HG03139 (cell line): ENCODE measurements around the gene PIK3CD.
"Not testable (repeated sequence)": the region's sequence is repeated elsewhere in the genome, so short reads cannot be mapped to it uniquely, and the experiment has no call there.

ENCODE experiments used
- ATAC-seq: cut with Tn5 transposase; IDR thresholded peaks from one replicate; pipeline ENCODE4 v1.9.1; 2021; ENCODE audit not compliant: unreplicated experiment

Gene PIK3CD

DNA sequence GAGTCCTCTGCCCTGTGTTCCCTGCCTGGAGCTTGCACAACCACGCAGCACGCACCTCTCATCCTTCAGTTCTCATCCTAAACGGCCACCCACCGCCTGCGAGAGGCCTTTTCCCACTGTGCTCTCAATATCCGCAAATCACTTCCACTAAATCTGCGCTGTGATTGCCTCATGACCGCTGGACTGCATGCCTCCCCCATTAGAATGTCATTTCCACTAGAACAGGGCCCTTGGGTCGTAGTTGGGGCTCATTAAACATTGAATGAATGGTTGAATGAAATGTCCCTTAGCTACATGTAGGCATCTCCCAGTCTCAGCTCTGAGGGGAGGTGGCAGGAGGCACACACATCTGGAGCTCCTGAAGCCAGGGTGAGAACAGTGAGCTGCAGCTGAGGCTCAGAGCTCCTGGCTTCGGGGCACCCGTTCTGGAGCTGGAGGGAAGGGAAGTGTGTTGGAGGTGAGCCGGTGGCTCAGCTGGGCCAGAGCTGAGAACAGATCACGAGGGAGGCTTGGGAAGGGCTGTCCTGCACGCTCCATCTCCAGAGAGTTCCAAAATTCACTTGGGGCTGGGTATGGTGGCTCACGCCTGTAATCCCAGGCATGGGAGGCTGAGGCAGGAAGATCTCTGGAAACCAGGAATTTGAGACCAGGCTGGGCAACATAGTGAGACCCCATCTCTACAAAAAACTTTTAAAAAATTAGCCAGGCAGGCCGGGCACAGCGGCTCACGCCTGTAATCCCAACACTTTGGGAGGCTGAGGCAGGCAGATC is 32.4 kb upstream of the PIK3CD start:
- ATAC-seq: no peak

DNA sequence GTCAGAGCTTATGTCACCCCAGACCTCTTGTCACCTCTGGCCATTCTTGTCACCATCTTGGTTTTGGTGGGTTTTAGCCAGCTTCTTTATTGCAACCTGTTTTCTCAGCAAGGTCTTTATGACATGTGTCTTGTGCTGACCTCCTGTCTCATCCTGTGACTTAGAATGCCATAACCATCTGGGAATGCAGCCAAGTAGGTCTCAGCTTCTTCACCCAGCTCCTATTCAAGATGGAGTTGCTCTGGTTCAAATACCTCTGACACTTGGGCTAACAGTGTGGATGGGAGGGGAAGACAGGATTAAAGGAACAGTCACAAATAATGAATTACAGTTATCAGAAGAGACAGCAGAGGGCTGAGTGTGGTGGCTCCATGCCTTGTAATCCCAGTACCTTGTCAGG is 30.5 kb upstream of the PIK3CD start:
- ATAC-seq: no peak

DNA sequence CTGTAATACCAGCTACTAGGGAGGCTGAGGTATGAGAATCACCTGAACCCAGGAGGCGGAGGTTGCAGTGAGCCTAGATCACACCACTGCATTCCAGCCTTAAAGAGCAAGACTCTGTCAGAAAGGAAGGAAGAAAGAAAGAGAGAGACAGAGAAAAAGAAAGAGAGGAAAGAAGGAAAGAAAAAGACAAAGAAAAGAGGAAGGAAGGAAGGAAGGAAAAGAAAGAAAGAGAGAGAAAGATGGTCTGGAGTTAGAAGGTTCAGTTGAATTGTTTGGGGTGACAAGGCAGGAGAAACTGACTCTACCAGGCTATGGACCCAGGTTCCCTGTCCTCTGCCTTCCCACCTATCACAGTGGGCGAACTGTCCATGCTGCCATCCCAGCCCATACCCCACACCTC is 27.4 kb upstream of the PIK3CD start:
- ATAC-seq: no peak

DNA sequence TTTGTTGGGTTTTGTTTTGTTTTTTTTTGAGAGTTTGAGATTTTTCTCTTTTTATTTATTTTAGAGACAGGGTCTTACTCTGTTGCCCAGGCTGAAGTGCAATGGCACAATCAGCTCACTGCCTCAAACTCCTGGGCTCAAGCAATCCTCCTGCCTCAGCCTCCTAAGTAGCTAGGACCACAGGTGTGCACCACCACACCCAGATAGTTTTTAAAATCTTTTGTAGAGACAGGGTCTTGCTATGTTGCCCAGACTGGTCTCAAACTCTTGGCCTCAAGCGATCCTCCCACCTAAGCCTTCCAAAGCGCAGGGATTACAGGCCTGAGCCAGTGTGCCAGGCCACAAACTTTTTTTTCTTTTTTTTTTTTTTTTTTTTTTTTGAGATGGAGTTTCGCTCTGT is 26.5 kb upstream of the PIK3CD start:
- not testable (repeated sequence) for ATAC-seq

DNA sequence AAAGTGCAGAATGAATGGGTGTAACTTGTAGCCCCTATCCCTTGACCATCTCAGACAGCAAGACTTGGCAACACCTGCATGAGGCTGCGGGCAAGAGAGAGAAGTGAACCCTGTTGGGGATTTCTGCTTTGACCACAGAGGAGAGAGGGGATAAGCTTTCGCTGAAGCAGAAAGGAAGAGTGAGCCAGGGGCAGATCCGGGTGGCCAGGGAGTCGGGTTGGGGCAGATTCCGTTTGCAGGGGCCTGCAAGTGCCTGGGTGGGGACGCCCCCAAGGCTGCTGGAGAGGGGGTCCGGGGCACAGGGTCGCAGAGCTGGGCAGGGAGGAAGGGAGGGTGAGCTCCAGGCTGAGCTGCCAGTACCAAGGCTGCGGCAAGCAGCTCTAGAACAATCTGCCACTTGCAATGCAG is 25.3 kb upstream of the PIK3CD start:
- ATAC-seq: no peak

DNA sequence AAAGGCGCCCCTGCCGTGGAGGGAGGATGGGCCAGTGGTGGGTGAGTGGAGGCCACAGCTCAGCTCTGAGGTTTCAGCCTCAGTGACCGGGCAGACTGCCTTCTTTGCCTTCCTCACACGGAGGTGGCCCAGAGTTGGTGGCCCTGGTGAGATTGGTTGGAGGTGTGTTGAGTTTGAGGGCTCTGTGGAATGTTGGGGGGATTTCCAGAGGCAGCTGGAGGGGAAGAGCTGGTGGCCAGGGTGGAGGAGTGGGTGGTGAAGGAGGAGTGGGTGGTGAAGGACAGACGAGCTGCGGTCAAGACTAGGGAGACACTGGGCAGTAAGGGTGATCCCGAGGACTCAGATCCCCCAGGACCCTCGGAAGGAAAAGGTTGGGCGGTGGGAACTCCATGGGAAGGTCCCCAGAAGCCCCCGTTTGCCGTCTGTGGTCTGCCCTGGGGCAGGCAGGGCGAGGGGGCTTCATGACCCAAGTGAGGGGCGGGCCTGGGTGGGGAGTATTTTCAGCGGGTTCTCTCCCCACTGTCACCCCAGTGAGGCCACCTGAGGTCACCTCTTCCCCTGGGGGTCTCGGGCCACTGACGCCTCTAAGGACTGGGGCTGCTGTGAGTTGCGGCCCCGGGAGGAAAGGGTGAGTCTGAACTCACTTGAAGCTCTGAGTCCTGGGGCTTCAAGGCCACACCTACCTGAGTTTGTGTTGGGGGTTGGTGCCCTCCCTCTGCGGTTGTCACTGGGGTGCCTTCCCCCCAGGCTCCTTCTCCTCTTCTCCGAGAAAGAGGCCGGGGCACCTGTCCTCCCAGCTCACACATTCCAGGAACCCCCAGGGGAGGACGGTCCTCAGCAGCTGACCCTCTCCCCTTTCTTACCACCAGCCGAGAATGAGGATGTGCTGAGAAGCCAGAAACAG is 22.7 kb upstream of the PIK3CD start:
- no peak for ATAC-seq

DNA sequence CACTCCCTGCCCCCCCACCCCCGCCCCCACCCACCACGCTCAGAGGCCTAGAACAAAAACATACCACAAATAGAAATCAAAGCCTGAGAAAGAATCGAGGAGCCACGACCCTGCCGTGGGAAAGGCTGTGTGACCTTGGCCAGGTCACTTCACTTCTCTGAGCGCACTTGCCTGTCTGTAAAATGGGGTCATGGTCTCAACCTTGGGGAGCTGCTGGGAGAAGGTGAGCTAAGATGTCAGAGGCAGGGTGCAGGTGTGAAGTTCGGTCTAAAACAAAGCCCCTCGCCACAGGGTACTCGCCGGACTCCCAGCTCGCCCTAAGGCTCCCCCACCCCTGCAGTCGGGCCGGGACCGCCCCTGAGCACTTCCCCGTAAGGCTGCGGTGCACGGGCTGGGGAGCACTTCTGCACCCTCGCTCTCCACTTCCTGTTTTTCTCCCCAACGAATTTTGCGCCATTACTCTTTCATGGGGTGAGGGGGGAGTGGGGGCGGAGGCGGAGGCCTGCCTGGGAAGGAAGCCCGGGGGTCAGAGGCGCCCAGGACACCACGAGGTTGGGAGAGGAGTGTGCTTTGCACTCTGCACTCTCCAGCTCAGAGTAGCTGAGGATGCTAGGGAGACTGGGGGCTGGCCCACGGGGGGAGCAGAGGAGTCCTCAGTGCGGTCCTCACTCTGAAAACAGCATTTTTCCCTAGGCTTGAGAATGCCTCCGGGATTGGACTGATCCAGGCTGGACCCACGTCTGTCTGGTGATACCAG is 21.9 kb upstream of the PIK3CD start:
- no peak for ATAC-seq

DNA sequence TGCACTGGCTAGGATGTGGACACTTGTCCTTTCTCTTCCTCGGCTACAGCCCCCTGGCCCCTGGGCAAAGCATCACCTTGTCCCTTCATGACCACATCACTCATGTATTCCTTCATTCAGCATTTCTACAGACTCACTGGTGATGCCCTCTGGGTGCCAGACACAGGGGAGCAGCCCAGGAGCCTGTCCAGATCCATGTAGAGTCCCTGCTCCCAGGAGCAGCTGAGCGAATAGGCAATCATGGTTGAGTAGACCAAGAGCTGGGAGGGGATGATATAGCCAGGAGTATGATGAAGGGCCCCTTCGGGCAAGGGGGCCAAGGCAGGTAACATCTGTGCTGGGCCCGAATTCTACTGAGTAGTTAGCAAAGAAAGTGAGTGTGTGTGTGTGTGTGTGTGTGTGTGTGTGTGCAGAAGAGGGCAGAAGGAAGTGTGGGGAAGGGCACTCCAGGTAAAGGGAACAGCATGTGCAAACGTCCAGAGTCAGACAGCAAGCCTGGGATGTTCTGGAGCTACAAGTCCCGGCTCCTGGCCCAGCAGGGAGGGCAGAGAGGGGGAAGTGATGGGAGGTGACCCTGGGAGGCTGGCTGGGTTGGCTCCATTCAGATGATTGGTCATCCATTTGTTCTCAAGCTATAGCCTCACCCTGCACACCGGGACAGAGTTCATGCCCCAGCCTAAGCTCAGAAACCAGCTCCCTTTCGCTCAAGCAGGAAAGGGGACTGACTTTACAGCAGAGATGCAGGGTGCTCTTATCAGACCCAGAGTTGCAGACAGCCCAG is 21.0 kb upstream of the PIK3CD start:
- no peak for ATAC-seq

DNA sequence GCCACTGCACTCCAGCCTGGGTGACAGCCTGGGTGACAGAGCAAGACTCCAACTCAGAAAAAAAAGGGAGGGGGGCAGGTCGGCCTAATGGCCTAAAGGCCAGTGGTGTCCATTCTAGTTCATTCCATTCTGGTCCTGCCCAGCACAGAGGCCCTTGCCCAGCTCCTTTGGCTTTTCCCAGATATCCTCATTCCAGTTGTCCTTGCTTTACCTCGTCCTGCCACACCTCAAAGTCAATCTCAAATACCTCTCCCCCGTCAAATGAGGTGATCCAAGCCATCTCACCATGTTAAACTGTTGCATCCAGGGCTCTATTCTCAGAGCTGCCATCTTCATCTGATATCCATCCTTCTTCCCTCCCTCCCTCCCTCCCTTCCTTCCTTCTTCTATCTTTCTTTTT is 19.9 kb upstream of the PIK3CD start:
- no peak for ATAC-seq

DNA sequence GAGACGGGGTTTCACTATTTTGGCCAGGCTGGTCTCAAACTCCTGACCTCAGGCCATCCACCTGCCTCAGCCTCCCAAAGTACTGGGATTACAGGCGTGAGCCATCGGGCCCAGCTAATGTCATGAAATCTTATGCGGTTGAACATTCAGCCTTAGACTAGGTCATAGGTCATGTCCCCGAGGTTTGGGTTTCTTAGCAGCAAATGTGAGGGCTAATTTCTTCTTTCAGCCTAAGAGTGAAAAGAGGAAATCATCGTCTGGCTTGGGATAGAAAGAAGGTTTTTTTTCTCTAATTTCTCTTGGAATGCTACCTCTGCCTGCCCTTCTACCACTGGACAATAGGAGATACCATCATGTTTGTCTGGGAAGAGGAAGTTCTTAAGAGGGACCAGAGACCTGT is 18.0 kb upstream of the PIK3CD start:
- ATAC-seq: no peak

DNA sequence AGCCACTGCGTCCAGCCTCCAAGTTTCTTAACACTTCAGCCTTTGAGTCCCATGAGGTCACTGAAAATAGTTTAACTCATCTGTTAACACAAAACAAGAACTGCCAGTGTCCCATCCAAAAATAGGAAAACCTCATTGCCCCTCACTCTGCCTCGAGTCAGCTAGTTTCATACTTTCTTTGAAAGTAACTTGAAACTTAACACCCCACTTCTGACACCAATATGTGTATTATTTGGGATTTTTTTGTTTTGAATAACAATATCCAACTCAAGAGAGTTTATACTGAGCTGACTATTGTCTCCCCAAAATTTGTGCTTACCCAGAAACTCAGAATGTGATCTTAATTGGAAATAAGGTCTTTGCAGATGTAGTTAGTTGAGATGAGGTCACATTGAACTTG is 16.9 kb upstream of the PIK3CD start:
- ATAC-seq: no peak

DNA sequence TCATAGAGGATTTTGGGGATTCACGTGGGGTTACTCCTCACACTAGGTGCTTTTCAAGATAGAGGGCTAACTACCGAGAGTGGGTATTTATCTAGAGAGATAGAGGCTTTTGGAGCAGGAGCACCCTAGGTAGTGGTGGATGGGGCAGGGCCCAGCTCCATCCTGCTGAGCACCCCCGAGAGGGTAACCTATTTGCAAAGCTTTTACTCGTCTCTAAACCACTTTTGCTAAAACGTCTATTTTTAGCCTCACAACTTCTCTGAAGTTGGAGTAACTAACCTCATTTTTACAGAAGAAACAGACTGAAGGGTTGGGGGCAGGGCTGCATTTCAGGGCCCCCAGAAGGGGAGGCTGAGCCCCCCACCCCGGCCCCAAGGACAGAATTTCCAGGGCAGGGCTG is 12.3 kb upstream of the PIK3CD start:
- ATAC-seq: no peak

DNA sequence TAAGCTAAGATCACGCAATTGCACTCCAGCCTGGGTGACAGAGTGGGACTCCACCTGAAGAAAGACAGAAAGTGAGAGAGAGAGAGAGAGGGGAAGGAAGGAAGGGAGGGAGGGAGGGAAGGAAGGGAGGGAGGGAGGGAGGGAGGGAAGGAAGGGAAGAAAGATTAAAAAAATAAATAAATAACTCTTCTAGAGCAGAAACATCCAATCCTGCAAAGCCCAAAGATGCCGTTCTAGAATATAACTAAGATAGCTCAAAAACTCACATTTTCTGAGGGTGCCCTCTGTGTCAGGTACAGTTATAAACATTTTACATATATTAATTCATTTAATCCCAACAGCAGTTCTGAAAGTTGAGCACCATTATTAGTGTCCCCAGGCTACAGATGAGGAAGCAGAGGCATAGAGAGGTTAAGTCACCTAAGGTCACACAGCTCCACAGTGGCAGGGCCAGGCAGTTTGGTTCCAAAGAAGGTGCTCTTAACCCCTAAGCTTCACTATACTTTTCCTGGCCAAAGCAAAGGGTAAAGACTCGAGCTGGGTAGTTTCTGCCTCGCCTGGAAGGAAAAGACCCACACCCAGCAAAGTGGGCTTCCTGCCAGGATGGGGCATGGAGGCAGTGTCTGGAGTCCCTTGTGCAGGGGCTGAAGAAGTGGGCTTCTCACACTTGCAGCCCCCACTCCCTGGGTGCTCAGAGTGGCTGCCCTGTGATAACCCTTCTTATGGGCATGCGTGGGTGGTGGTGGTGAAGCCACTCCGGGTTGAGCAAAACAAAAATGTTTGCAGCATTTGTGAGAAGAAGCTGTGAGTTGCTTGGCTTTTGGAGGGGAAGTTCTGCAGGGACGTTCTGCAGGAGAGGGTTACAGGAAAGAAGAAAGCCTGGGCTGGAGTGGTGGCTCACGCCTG is 7.9 kb upstream of the PIK3CD start:
- no peak for ATAC-seq

DNA sequence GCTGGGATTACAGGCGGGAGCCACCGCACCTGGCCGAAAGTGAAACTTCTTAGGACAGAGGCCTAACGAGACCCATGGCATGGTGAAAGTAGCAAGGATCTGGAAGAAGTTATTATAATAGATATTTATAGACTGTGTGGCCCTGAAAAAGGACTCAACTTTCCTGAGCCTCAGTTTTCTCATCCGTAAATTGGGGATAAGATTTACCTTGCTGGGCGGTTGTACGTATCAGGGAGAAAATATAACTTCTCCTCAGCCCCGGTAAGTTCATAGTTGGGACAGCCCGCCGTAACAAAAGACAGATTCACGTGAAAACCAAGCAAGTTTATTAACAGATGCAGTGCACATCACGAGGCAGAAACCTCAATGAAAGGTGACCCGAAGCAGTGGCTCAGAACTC is 5.5 kb upstream of the PIK3CD start:
- ATAC-seq: no peak

DNA sequence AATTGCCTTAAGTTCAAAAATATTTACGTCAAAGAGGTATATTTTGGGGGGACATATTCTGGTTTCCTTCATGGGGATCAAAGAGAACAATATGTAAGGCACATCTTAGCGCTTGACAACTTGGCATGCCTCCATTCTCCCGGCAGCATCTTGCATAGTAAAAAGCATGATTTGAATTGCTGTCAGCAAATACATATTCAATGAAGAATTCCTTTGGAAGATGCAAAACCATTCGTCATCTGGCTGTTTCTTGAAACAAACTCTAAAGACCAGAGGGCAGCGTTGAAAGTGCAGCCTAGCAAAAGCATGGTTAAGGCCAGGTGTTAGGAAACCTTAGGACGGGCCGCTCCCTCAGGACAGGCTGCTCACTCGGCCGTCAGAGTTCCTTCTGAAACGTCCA is 3.4 kb upstream of the PIK3CD start:
- no peak for ATAC-seq

DNA sequence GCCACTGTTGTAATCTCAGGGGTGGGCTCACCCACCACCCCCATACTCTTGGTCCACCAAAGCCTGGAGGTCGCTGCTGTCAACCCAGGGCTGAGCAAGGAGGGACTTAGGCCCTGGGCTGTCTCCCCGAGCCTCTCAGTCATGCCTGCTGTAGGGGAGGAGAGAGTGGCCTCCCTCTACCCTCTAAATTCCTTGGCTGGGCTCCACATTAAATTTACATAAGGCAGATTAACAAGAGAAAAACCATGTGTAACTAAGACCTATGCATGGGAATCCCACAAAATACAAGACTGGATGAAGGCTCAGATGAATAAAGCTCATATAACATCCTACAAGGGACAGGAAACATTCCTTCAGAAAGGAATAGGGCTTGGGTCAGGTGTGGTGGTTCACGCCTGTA is 1.8 kb upstream of the PIK3CD start:
- ATAC-seq: no peak

DNA sequence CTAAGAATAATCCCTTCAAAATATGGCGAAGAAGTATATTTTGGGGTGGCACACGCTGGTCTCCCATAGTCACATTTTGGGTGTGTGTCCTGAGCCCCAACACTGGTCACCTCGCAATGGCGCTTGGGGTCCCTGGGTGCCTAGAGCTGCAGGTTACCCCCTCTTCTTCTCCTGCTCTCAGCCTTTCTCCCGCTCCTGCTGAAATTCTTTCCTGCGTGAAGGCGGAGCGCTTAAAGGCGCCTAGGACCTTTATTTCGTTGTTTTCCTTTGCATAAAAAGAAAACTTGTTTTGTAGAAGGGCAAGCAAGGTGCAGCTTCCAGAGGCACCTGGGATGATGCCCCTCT is 339 bp upstream of the PIK3CD start:
- ATAC-seq: no peak

DNA sequence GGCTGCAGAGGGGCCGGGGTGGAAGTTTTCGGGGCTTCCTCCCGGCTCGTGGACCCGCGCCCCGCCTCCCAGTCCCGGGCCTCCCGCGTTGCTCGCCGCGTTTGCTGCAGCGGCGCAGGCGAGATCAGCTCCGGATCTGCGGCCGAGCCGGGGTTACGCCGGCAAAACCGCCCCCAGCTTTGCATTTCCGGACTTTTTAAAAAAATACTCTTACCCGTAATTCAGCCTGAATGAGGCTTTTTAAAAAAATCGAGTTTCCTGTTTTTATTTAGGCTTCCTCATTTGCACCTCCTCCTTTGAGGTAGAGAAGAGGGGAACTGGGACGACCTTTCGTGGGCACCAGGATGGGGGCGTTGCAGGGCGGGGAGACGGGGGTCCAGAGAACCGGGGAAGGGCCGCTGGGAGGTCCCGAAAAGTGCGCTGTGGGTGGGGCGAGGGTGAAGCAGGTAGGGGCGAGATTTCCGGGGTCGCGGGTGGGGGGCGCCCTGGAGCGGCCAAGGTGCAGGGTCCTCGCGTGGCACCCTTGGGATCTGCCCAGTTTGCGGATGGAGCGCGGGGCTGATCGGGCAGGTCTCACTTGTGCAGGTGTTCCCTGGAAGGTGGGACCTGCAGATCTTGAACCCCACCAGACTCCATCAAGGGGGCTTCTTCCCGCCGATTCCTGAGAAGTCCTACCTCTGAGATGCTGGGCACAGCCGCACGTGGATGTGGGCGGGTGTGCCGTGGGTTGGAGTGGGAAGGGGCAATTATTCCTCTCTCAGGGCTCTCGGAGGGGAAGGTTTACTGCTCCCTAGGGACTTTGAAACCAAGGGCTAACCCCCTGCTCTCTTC is 1.1 kb downstream of the PIK3CD start:
- ATAC-seq: no peak

DNA sequence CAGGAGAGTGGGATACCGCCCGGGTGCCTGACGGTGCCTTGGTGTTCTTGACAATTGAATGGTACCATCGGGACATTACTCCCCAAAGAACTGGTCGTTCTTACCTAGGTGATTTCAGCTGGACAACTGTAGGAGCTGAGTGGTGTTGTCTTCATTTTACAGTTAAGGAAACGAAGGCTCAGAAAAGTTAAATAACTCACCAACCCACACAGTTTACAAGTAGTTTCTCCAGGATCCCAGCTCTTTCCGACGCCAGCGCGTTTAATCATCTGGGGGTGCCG is 1.6 kb downstream of the PIK3CD start:
- ATAC-seq: no peak
